ENCODE data around the gene ZCCHC8. TPM values are rescaled to one million over a fixed set of nuclear protein-coding genes. Genes with fewer than 3 reads are reported as not detected.

Gene ZCCHC8
- total and polyA plus RNA-seq, 2 of the 4 experiments (the other 2 are of a cell fraction): 9.5 to 12.7 TPM

DNA sequence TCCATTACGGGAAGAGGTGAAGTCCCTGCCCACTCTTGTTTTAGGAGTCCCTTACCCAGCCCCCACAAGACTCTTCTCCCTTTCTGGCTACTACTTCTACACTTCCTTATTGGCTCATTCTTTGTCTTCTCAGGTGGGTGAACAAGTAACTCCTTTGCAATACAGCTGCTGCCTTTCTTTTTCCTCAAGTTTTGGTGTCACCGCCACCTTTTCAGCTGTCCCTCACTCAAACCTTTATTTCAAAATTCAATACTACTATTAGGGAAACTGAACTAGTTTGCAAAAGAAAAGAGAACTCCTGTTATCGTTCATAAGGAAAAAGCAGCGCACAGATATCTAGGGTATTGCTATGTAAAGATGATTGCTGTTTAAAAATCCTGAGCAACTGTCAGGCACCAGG lies 19.9 kb upstream of the ZCCHC8 start:
- Histone ChIP-seq H3K36me3 (ENCODE audit: control insufficient read depth, insufficient read depth, low read length) (peaks cover 40% of the 10 kb centered on the region), H3K9ac (ENCODE audit: low read depth, low read length) (no peak overlapping the region), H2AFZ (replicated peaks; ENCODE audit: low read length, poor library complexity) (no peak overlapping the region), H3K4ac (ENCODE audit: low read depth, low read length) (no peak overlapping the region), H3K27me3 (ENCODE audit: control insufficient read depth, insufficient read depth, low read length) (no peaks in the 10 kb centered on the region), H4K91ac (ENCODE audit: insufficient read depth, low read depth, low read length) (no peak overlapping the region), H3K27ac (ENCODE audit: insufficient read depth, low read length) (no peak overlapping the region), H3K79me1 (ENCODE audit: low read depth in 1 of 2, low read length in 2 of 2) (peaks cover 18 to 44% of the 10 kb centered on the region in 2 experiments), H3K4me2 (ENCODE audit: low read depth, low read length) (no peak overlapping the region), H3K4me1 (ENCODE audit: control insufficient read depth, insufficient read depth, low read length) (peaks cover 8% of the 10 kb centered on the region), H4K5ac (ENCODE audit: low read depth, low read length) (no peak overlapping the region), H3K9me3 (ENCODE audit: control insufficient read depth, insufficient read depth, low read length) (0 out of 2 replicates have a peak, but pooled peaks cover 2% of the 10 kb centered on the region), H3K4me3 (ENCODE audit: insufficient read depth, low read depth, low read length) (no peak overlapping the region), H2BK20ac (ENCODE audit: low read depth, low read length) (no peak overlapping the region), H3K56ac (ENCODE audit: extremely low read depth, insufficient read depth, low read length) (no peak overlapping the region), H2AK9ac (replicated peaks; ENCODE audit: low read depth, low read length, poor library complexity) (no peak overlapping the region), H4K20me1 (ENCODE audit: insufficient read depth, low read length) (peaks cover 83% of the 10 kb centered on the region), H2BK5ac (ENCODE audit: low read depth, low read length, poor library complexity, severe bottlenecking) (no peak overlapping the region), H3K14ac (replicated peaks; ENCODE audit: low read depth, low read length) (no peak overlapping the region), H3K23ac (ENCODE audit: low read depth, low read length) (0 out of 2 replicates have a peak overlapping the region, but pooled peaks have one; percentile 24), H3K9me1 (ENCODE audit: insufficient read depth, low read length) (peaks cover 5% of the 10 kb centered on the region), H2BK15ac (ENCODE audit: low read depth, low read length) (no peak overlapping the region), H2AK5ac (ENCODE audit: low read depth, low read length) (no peak overlapping the region), H4K8ac (ENCODE audit: low read depth in 2 of 2, low read length in 2 of 2) (no peak overlapping the region), H3K18ac (ENCODE audit: low read depth, low read length) (no peak overlapping the region), H2BK120ac (ENCODE audit: low read depth, low read length) (no peak overlapping the region)
- ATAC-seq (ENCODE audit: low read depth) (no peak), DNase-seq (no peak)
- ChIA-PET CTCF (interaction anchor here (0.7 kb wide), 1 partner anchor 11 kb away, joined by 3 read pairs; no protein-coding TSS in a partner anchor), POLR2A (ENCODE audit: unreplicated experiment) (no interaction called here)
- dilution Hi-C loops (cut with HindIII; ENCODE audit: low sequenced_read_pairs, unreplicated experiment) (no loop called here), in situ Hi-C loops (cut with MboI; ENCODE audit: low sequenced_read_pairs) (no loop called here), intact Hi-C loops (cut with micrococcal nuclease) (no loop called here)
- TF ChIP-seq, protein P1, sequence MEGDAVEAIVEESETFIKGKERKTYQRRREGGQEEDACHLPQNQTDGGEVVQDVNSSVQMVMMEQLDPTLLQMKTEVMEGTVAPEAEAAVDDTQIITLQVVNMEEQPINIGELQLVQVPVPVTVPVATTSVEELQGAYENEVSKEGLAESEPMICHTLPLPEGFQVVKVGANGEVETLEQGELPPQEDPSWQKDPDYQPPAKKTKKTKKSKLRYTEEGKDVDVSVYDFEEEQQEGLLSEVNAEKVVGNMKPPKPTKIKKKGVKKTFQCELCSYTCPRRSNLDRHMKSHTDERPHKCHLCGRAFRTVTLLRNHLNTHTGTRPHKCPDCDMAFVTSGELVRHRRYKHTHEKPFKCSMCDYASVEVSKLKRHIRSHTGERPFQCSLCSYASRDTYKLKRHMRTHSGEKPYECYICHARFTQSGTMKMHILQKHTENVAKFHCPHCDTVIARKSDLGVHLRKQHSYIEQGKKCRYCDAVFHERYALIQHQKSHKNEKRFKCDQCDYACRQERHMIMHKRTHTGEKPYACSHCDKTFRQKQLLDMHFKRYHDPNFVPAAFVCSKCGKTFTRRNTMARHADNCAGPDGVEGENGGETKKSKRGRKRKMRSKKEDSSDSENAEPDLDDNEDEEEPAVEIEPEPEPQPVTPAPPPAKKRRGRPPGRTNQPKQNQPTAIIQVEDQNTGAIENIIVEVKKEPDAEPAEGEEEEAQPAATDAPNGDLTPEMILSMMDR (conservative IDR thresholded peaks at IDR 0.05; ENCODE audit: low read depth, low read length): no peak
- TF ChIP-seq MAFK (IDR thresholded peaks at IDR 0.05; ENCODE audit: low read depth, low read length): no peak
- no peak for TF ChIP-seq BHLHE40 (IDR thresholded peaks at IDR 0.05; ENCODE audit: low read depth, low read length)
- no peak for TF ChIP-seq RCOR1 (IDR thresholded peaks at IDR 0.05; ENCODE audit: insufficient replicate concordance, low read length)
- no peak for TF ChIP-seq MAZ (IDR thresholded peaks at IDR 0.05; ENCODE audit: borderline replicate concordance, low read depth, low read length)
- TF ChIP-seq CEBPB (IDR thresholded peaks at IDR 0.05; ENCODE audit: low read depth, low read length): no peak
- TF ChIP-seq RAD21 (IDR thresholded peaks at IDR 0.05; ENCODE audit: low read length): no peak
- TF ChIP-seq, protein P2, sequence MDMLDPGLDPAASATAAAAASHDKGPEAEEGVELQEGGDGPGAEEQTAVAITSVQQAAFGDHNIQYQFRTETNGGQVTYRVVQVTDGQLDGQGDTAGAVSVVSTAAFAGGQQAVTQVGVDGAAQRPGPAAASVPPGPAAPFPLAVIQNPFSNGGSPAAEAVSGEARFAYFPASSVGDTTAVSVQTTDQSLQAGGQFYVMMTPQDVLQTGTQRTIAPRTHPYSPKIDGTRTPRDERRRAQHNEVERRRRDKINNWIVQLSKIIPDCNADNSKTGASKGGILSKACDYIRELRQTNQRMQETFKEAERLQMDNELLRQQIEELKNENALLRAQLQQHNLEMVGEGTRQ (IDR thresholded peaks at IDR 0.05; ENCODE audit: low read depth, low read length): no peak
- no peak for TF ChIP-seq NFE2L2 (IDR thresholded peaks at IDR 0.05; ENCODE audit: low read depth, low read length)
- TF ChIP-seq RFX5 (IDR thresholded peaks at IDR 0.05; ENCODE audit: low read depth, low read length): no peak
- TF ChIP-seq CHD1 (IDR thresholded peaks at IDR 0.05; ENCODE audit: low read depth, low read length): no peak
- WGBS, 2 experiments (ENCODE audit: extremely low coverage in 2 of 2, insufficient read length in 1 of 2): 100% methylated on average over 1 of the region's 4 CpGs; no CpG with 5 or more reads in 1 of the 2 experiments
- no TSS peak for BruUV-seq (replicated peaks)

All from IMR-90 (cell line).